Pulmonary artery endothelial cell (primary cell): ENCODE data around the gene GTF3C4. TPM values are rescaled to one million over a fixed set of nuclear protein-coding genes. Genes with fewer than 3 reads are reported as not detected.

Experiments used
- DNase-seq: peaks from one replicate; pipeline ENCODE4 v3.0.0-alpha.2; 2011; ENCODE audit warnings: low read depth, low spot score
- total RNA-seq: library from RNA; depleted of rRNA; stranded (reverse); fragments of >200 nt; gene quantifications from 2 replicates; pipeline ENCODE4 v1.2.3, GENCODE V29; 2014

The GTF3C4 gene
- total RNA-seq: 16.7 and 18.2 TPM in 2 replicates

GRCh38 chr9:132670457-132671391 lies at the start of gene GTF3C4:
Gene GTF3C4 (plus strand): TSS chr9:132670464. CDS start chr9:132670599, 135 bp downstream.
- DNase-seq: no peak

GRCh38 chr9:132622159-132622558 lies 48.1 kb upstream of the GTF3C4 start:
- DNase-seq: no peak

- no peak for DNase-seq
These were observed 44.0 kb upstream of the GTF3C4 start for GRCh38 chr9:132626285-132626684.

GRCh38 chr9:132627106-132627505 lies 43.2 kb upstream of the GTF3C4 start:
- DNase-seq: no peak

- no peak for DNase-seq
These were observed 42.7 kb upstream of the GTF3C4 start for GRCh38 chr9:132627594-132627993.

- DNase-seq: no peak
These were observed 41.5 kb upstream of the GTF3C4 start for GRCh38 chr9:132628746-132629145.

GRCh38 chr9:132630116-132630515 lies 40.1 kb upstream of the GTF3C4 start:
- DNase-seq: no peak

GRCh38 chr9:132630811-132631210 lies 39.5 kb upstream of the GTF3C4 start:
- no peak for DNase-seq

GRCh38 chr9:132631280-132631679 lies 39.0 kb upstream of the GTF3C4 start:
- DNase-seq: no peak

GRCh38 chr9:132631685-132632084 lies 38.6 kb upstream of the GTF3C4 start:
- no peak for DNase-seq

GRCh38 chr9:132632413-132633129 lies 37.7 kb upstream of the GTF3C4 start:
- DNase-seq: no peak

- DNase-seq: no peak
These were observed 35.9 kb upstream of the GTF3C4 start for GRCh38 chr9:132634327-132634726.

GRCh38 chr9:132637351-132637750 lies 32.9 kb upstream of the GTF3C4 start:
- DNase-seq: no peak

- no peak for DNase-seq
These were observed 32.5 kb upstream of the GTF3C4 start for GRCh38 chr9:132637801-132638200.

- no peak for DNase-seq
These were observed 32.0 kb upstream of the GTF3C4 start for GRCh38 chr9:132638240-132638639.

- no peak for DNase-seq
These were observed 30.9 kb upstream of the GTF3C4 start for GRCh38 chr9:132639322-132639721.

- no peak for DNase-seq
These were observed 29.0 kb upstream of the GTF3C4 start for GRCh38 chr9:132641216-132641615.

GRCh38 chr9:132644251-132644650 lies 26.0 kb upstream of the GTF3C4 start:
- no peak for DNase-seq

- DNase-seq: no peak
These were observed 25.0 kb upstream of the GTF3C4 start for GRCh38 chr9:132645306-132645705.

GRCh38 chr9:132645711-132646110 lies 24.6 kb upstream of the GTF3C4 start:
- DNase-seq: no peak

GRCh38 chr9:132646726-132647125 lies 23.5 kb upstream of the GTF3C4 start:
- DNase-seq: no peak

- DNase-seq: no peak
These were observed 22.9 kb upstream of the GTF3C4 start for GRCh38 chr9:132647355-132647754.

- no peak for DNase-seq
These were observed 22.5 kb upstream of the GTF3C4 start for GRCh38 chr9:132647806-132648205.
